Measurements from ENCODE around the gene FUT2. TPM values are rescaled to one million over a fixed set of nuclear protein-coding genes. Genes with fewer than 3 reads are reported as not detected.

Gene FUT2
- total RNA-seq, 4 donors from 2014 or later: 0.19 TPM; not detected in 3

GRCh38 chr19:48739404-48740163, 43.8 kb downstream of the FUT2 start:
- peak overlapping the region; percentile 50 to 75 (median 56) for H3K4me3 ChIP-seq
- H3K36me3 ChIP-seq: no peaks in the 10 kb centered on the region
- ATAC-seq (peak in 1 of 2 donors; percentile 9), DNase-seq (no peak)
- H3K4me1 ChIP-seq: peaks cover 3 to 16% of the 10 kb centered on the region in 2 donors
- TF ChIP-seq POLR2A (IDR thresholded peaks at IDR 0.05) (no peak), CTCF (IDR thresholded peaks at IDR 0.05 in 4 of 5, conservative IDR thresholded peaks at IDR 0.05 in 1 of 5) (no peak)
- in situ Hi-C loops (cut with MboI; ENCODE audit: low sequenced_read_pairs in 4 of 4): loop anchor here in 2 of 4 donors (10.0 to 25.0 kb wide), 2 partner anchors 95 to 102 kb away; partner anchors contain the start of genes CA11 (in 2 of the 2) and DBP (in 1 of the 2)
- intact Hi-C loops (cut with DNase I; ENCODE audit: low total_unique reads): loop anchor here (1.0 to 5.0 kb wide), 2 partner anchors 93 to 98 kb away; partner anchors contain the start of genes CA11 and HSD17B14
- peak overlapping the region; percentile 79 to 88 (median 86) for H3K27ac ChIP-seq
- no peaks in the 10 kb centered on the region for H3K9me3 ChIP-seq
- H3K27me3 ChIP-seq: no peaks in the 10 kb centered on the region

- no peak for ATAC-seq
Observed at GRCh38 chr19:48740164-48740972, 44.6 kb downstream of the FUT2 start, which contains the start of gene RASIP1. Gene RASIP1 (minus strand): TSS chr19:48740610. CDS start chr19:48740282, 328 bp downstream.

GRCh38 chr19:48741129-48741999, 45.6 kb downstream of the FUT2 start:
- Histone ChIP-seq H3K27me3 (no peaks in the 10 kb centered on the region), H3K4me3 (peak overlapping the region; percentile 7 to 75 (median 54)), H3K27ac (peak overlapping the region; percentile 79 to 88 (median 86)), H3K9me3 (no peaks in the 10 kb centered on the region), H3K36me3 (no peaks in the 10 kb centered on the region), H3K4me1 (peaks cover 3 to 16% of the 10 kb centered on the region in 2 donors)
- ATAC-seq: no peak
- in situ Hi-C loops (cut with MboI; ENCODE audit: low sequenced_read_pairs in 4 of 4) (loop anchor here in 2 of 4 donors (10.0 to 25.0 kb wide), 2 partner anchors 97 to 104 kb away; partner anchors contain the start of genes CA11 (in 2 of the 2) and DBP (in 1 of the 2)), intact Hi-C loops (cut with DNase I; ENCODE audit: low total_unique reads) (loop anchor here (5.0 kb wide), 1 partner anchor 96 kb away; the partner anchor contains the start of gene HSD17B14)
- DNase-seq: peak in 1 of 2 donors; percentile 40
- TF ChIP-seq CTCF (IDR thresholded peaks at IDR 0.05 in 4 of 5, conservative IDR thresholded peaks at IDR 0.05 in 1 of 5) (no peak), POLR2A (IDR thresholded peaks at IDR 0.05) (peak in 1 of 2 donors; percentile 41)

More at GRCh38 chr19:48740164-48740972, 44.6 kb downstream of the FUT2 start, which contains the start of gene RASIP1:
- DNase-seq: no peak
- Histone ChIP-seq H3K4me3 (peak within 1 kb of the TSS; percentile 50 to 75 (median 56)), H3K9me3 (no peaks in the 10 kb centered on the region), H3K4me1 (peaks cover 3 to 16% of the 10 kb centered on the region in 2 donors), H3K27ac (peak within 1 kb of the TSS; percentile 79 to 88 (median 86)), H3K27me3 (no peaks in the 10 kb centered on the region), H3K36me3 (no peaks in the 10 kb centered on the region)
- TF ChIP-seq CTCF (IDR thresholded peaks at IDR 0.05 in 4 of 5, conservative IDR thresholded peaks at IDR 0.05 in 1 of 5) (no peak), POLR2A (IDR thresholded peaks at IDR 0.05) (peak; percentile 22 to 61)
- in situ Hi-C loops (cut with MboI; ENCODE audit: low sequenced_read_pairs in 4 of 4) (loop anchor here in 2 of 4 donors (10.0 to 25.0 kb wide), 2 partner anchors 96 to 103 kb away; partner anchors contain the start of genes CA11 (in 2 of the 2) and DBP (in 1 of the 2)), intact Hi-C loops (cut with DNase I; ENCODE audit: low total_unique reads) (loop anchor here (5.0 kb wide), 1 partner anchor 97 kb away; the partner anchor contains the start of gene HSD17B14)
